HK-2 (cell line): Measurements from ENCODE around the gene CCDC124.
A peak's percentile ranks its signal among the peaks of the same experiment; 100 is the strongest.
"Not testable (repeated sequence)": the region's sequence is repeated elsewhere in the genome, so short reads cannot be mapped to it uniquely, and the experiment has no call there.

ENCODE experiments used
- DNase-seq: peaks from one replicate; pipeline ENCODE4 v3.0.0-alpha.2; 2018; ENCODE audit not compliant: unreplicated experiment

The CCDC124 gene, protein sequence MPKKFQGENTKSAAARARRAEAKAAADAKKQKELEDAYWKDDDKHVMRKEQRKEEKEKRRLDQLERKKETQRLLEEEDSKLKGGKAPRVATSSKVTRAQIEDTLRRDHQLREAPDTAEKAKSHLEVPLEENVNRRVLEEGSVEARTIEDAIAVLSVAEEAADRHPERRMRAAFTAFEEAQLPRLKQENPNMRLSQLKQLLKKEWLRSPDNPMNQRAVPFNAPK

DNA sequence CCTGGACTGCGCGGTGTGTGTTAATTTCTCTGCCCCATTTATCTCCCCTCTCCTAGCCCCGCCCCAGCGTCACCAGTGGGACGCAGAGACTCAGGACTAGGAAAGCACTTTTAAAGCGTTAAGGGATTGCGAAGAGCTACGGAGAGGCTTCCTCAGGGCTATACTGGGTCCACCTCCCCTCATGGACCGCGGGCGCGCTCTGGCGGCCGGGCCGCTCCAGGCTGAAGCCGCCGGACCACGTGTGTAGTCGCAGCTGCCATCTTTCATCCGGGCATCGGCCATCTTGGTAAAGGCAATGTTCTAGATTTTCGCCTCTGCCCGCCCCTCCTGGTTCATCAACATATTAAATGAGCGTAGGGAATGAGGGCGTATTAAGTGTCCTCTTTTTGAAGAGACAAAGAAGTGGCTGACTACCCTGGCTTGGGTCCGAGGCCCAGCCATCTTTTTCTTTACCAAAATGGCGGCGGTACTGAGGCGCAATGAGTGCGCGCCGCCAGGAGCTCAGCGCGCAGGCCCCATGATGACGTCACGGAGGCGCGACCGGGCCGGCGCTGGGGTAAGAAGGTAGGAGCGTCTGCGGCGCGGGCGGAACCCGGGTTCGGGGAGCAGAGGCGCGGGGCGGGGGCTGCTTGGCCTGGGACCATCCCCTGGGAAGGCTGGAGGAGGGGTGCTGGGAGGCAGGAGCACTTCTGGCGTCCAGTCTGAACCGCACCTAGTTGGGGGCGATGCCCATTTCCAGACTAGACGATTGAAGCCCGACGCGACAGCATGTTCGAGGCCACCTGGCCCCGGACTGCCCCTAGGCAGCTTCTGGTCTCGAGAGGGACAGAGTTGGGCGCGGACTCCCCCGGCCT, at the start of gene CCDC124:
CCDC124 (plus strand) TSS at position 531 of the 854 bp plus-strand sequence. CDS start 3,406 bp downstream, outside the sequence.
- peak; percentile 93 for DNase-seq

DNA sequence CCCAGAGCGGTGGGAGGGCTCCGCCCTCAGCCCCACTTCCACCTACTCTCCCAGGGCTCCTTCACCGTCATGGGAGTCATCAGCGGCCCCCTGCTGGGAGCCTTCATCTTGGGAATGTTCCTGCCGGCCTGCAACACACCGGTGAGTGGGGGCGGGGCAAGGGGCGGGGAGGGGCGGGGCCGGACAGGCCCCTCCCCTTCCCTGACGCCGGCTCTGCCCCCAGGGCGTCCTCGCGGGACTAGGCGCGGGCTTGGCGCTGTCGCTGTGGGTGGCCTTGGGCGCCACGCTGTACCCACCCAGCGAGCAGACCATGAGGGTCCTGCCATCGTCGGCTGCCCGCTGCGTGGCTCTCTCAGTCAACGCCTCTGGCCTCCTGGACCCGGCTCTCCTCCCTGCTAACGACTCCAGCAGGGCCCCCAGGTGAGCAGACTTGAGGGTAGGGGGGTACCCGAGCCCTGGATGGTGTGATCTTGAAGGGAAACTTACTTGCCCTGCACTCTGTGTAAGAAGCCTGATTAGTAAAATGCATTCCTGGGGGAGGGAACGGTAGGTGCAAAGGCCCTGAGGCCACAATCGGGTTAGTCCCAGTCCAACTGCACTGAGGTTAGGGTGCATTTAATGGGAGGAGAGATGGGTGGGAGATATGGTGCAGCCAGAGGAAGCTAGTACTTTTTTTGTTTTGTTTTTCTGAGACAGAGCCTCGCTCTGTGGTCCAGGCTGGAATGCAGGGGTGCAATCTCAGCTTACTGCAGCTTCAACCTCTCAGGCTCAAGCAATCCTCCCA, 49.0 kb upstream of the CCDC124 start:
- no peak for DNase-seq

GRCh38 chr19:17886515-17886914, 46.3 kb upstream of the CCDC124 start:
- no peak for DNase-seq

DNA sequence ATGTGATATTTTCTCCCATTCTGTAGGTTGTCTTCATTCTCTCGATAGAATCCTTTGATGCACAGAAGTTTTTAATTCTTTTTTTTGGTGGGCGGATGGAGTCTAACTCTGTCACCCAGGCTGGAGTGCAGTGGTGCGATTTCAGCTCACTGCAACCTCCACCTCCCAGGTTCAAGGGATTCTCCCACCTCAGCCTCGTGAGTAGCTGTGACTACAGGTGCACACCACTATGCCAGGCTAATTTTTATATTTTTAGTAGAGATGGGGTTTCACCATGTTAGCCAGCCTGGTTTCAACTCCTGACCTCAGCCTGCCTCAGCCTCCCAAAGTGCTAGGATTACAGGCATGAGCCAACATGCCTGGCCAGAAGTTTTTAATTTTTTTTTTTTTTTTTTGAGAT, 45.6 kb upstream of the CCDC124 start:
- DNase-seq = not testable (repeated sequence)

GRCh38 chr19:17888260-17888659, 44.6 kb upstream of the CCDC124 start:
- DNase-seq = no peak

DNA sequence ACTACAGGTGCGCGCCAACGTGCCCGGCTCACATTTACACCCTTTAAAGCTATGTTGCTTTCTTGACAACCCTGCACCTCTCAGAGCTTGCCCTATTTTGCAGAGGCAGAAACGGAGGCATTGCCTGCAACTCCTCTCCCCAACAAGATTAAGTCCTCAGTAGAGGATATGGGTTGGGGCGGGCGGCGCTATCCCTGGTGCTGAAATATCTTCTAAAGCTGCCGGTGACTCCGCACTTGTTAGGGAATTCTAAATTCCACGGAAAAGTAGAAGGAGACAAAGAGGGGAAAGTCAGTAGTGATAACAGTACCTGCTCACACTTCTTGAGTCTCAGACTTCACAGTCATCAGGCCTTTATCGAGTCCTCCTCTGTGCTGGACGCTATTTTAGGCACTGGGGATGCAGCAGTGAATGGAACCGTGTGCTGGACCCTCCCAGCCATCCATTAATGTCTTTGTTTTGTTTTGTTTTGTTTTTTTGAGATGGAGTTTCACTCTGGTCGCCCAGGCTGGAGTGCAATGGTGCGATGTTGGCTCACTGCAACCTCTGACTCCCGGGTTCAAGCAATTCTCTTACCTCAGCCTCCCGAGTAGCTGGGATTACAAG, 43.1 kb upstream of the CCDC124 start:
- no peak for DNase-seq

- DNase-seq = no peak
These were observed 39.0 kb upstream of the CCDC124 start for GRCh38 chr19:17893766-17894165.

DNA sequence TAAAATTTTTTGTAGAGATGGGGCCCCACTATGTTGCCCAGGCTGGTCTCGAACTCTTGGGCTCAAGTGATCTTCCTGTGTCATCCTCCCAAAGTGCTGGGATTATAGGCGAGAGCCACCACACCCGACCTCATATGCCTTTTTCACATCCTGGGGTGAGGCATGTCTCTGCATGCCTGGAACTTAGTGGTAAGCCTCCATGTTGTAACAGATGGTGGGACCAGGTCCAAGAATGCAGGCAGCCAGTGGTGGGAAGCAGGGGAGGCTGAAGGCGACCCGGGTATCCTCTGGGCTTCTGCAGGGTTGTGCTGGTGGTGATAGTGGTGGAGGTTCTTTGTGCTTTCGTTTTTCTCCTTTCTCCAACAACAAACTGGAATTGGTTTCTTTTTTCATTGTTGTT, 30.1 kb upstream of the CCDC124 start:
- no peak for DNase-seq

DNA sequence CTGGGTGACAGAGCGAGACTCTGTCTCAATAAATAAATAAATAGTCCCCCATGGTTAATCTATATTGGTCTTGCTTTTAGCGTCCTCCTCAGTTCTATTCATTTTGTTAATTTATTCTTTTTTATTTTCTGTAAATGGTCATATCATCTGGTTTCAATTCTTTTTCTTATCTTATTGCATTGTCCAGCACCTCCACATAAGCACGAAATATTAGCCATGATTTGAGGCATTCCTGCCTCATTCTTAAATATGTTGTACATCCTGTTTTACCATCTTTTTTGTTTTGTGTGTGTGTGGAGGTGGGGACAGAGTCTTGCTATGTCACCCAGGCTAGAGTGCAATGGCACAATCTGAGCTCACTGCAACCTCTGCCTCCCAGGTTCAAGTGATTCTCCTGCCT, 24.6 kb upstream of the CCDC124 start:
- no peak for DNase-seq

DNA sequence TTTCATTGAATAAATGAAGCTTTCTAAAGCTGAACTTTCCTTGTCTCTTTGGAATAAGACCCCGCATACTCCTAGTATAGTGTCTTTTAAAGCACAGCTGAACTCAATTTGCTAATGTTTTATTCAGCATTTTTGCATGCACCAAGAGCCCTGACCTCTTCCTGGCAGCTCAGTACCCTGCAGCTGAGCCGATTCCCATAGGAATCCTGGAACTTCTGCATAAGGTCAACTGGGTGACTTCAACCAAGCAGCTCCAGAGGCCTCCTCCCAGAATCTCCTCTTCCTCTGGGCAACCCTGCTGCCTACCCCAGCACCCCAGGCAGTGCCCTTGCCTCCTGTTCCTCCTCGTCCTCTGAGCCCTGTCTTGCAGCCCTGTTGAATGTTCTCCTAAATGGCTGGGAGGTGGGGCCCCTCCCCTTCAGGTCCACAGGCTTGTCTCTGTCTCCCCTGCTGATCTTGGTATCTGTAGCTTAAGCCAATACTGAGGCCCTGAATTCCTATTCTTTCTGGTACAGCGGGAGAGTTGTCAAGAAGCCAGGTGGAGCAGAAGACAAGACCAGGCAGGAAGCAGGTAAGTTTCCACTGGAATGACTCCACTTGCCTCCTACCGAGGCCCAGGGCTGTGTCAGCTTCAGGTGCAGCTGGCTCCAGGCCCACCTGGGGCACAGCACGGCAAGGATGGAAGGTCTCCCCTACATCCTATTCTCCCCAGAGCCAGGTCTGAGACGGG, 23.6 kb upstream of the CCDC124 start:
- DNase-seq = no peak

- DNase-seq = no peak
These were observed 21.9 kb upstream of the CCDC124 start for GRCh38 chr19:17910791-17911360.

GRCh38 chr19:17915940-17916593, 16.7 kb upstream of the CCDC124 start:
- DNase-seq = no peak

GRCh38 chr19:17918151-17918550, 14.7 kb upstream of the CCDC124 start:
- not testable (repeated sequence) for DNase-seq

GRCh38 chr19:17919122-17919521, 13.7 kb upstream of the CCDC124 start:
- DNase-seq = not testable (repeated sequence)

- no peak for DNase-seq
These were observed 12.3 kb upstream of the CCDC124 start for GRCh38 chr19:17920527-17920926.

DNA sequence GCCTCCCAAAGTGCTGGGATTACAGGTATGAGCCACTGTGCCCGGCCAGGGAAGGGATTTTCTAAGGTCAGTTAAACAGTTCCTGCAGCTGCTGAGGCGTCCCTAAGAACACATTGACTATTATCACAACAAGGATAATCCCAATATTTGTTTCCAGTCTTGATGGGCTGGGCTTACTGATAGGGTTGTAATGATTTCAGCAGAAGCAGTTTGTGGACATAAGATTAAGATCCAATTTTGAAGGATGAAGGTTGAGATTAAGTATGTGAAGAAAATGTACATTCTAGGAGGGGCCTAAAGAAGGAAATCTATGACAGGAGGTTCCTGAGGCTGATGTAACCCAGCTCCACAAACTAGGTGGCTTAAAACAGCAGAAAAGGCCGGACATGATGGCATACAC, 10.7 kb upstream of the CCDC124 start:
- no peak for DNase-seq

DNA sequence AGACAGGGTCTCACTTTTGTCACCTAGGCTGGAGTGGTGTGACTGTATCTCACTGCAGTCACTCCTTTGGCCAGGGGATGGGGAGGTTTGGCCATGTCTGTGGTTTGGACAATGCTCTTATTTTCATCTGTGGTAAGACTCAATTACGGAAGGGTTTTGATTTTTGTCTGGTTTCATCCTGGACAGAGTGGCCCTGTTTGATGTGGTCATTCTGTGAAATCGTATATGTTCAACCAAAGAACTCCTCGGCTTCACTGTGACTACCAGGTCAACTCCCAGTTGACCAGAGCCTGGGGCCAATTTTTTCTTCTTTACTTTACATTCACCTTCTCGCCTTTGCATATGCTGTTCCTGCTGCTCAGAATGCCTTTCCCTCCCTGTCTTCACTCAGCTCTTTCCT, 6.8 kb upstream of the CCDC124 start:
- DNase-seq = no peak

DNA sequence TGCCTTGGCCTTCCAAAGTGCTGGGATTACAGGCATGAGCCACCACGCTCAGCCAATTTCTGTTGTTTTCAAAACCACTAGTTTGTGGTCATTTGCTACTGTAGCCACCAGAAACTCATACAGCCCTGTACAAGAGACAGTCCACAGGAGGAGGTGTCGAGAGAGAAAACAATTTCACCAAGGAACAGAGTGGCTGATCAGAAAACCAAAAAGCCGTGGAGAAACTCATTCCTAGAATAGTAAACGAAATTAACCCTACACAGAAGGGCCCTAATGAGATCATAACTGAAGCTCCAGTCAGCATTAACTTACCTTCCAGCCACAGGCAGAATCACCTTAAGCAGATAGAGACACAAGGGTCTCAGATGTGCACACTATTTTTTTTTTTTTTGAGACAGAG, 3.8 kb upstream of the CCDC124 start:
- no peak for DNase-seq

DNA sequence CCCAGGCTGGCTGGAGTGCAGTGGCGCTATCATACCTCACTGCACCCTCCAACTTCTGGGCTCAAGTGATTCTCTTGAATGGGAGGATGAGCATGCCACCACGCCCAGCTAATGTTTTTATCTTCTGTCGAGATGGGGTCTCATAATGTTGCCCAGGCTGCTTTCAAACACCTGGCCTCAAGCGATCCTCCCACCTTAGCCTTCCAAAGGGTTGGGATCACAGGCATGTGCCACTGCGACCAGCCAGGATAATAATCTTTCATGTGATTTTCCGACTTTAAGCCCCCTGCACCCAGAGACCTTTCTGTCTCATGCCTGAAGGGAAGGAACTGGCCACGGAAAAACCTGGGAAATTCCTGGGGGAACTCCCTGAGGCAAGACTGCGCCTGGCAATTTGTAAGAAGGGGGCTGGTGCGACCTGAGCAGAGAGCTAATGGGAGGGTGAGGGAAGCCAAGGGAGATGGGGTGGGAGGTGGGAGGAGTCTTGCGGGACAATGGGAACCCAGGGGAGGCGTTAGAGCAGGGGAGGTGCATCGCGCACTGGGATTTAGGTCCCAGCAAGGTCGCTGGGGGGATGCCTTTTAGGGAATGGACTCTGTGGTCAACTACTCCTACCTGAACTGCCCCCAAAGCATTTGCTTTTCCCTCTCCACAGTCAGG, 1.2 kb upstream of the CCDC124 start:
- peak; percentile 67 for DNase-seq
